Hepatocyte (in vitro differentiated cells): ENCODE data around the gene KRTAP9-9.
"Not testable (repeated sequence)": the region's sequence is repeated elsewhere in the genome, so short reads cannot be mapped to it uniquely, and the experiment has no call there.

Experiments
- CTCF ChIP-seq: fragments of 200-600 bp; sonication (generic); IDR thresholded peaks from 2 replicates; pipeline ENCODE4 v1.5.1; 2016; ENCODE audit warnings: antibody characterized with exemption, mild to moderate bottlenecking; ENCODE audit not compliant: poor library complexity
- EZH2 ChIP-seq: fragments of 200-600 bp; sonication (generic); IDR thresholded peaks from 2 replicates; pipeline ENCODE4 v1.6.1; 2016; ENCODE audit warnings: antibody characterized with exemption, mild to moderate bottlenecking, borderline replicate concordance
- EZH2phosphoT487 ChIP-seq: fragments of 200-600 bp; sonication (generic); IDR thresholded peaks from one replicate; pipeline ENCODE4 v1.6.1; 2018; ENCODE audit warnings: antibody characterized with exemption, mild to moderate bottlenecking, low read depth, moderate library complexity; ENCODE audit not compliant: unreplicated experiment, severe bottlenecking

- TF ChIP-seq CTCF, EZH2, EZH2phosphoT487: not testable (repeated sequence)
These were observed 8.0 kb upstream of the KRTAP9-9 start for GRCh38 chr17:41246995-41247787.
